ENCODE data around the gene SPSB4.

DNA sequence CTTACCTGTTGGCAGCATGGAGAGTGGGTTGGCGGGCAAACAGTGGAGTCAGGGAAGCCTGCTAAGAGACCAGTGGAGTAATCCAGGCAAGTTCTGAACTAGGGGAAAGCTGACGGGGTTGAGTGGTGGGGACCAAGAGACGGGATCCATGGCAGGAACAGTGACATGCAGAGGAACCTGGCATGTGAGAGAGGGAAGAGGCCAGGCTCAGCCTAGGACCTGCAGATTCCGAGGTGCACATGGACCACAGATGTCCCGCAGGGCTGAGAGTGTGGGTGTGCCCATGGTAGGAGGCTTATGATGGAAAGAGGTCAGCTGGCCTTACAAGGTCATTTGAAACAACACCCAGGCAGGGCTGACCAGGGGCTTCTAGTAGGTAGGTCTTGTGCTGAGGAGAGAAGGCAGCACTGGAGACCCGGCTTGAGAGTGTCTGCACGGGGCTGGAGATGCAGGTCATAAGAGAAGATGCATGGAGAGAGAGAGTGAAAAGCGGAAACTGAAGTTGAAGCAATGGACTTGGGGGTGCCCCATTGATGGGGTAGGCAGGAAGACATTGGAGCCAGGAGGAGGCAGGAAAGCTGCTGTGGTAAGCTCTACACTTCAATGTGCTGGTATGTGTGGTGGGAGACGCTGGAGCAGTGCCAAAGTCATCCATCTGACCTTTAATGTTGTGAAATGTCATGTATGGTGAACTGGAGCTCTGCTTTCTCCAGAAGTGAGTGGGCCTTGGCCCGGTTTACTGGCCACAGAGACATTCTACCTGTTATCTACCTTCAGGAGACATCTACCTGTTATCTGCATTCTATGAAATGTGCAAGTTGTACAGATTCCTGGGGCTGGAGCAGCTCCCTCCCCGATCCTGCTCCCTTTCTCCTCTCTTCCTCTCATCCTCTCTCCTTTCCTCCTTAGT, 4.6 kb downstream of the SPSB4 start:
- TF ChIP-seq, protein P1, sequence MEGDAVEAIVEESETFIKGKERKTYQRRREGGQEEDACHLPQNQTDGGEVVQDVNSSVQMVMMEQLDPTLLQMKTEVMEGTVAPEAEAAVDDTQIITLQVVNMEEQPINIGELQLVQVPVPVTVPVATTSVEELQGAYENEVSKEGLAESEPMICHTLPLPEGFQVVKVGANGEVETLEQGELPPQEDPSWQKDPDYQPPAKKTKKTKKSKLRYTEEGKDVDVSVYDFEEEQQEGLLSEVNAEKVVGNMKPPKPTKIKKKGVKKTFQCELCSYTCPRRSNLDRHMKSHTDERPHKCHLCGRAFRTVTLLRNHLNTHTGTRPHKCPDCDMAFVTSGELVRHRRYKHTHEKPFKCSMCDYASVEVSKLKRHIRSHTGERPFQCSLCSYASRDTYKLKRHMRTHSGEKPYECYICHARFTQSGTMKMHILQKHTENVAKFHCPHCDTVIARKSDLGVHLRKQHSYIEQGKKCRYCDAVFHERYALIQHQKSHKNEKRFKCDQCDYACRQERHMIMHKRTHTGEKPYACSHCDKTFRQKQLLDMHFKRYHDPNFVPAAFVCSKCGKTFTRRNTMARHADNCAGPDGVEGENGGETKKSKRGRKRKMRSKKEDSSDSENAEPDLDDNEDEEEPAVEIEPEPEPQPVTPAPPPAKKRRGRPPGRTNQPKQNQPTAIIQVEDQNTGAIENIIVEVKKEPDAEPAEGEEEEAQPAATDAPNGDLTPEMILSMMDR (IDR thresholded peaks at IDR 0.05; ENCODE audit: control extremely low read depth in 1 of 3, insufficient read depth in 1 of 3, low read depth in 1 of 3, low read length in 3 of 3), result no peak
- TF ChIP-seq POLR2AphosphoS5 (IDR thresholded peaks at IDR 0.05; ENCODE audit: low read depth, low read length) (no peak), BACH1 (IDR thresholded peaks at IDR 0.05; ENCODE audit: low read length) (no peak), POLR2A (IDR thresholded peaks at IDR 0.05; ENCODE audit: control extremely low read depth in 1 of 2, low read depth in 2 of 2, low read length in 2 of 2) (no peak), POU5F1 (IDR thresholded peaks at IDR 0.05; ENCODE audit: low read depth, low read length) (no peak), TCF12 (IDR thresholded peaks at IDR 0.05; ENCODE audit: low read depth, low read length) (no peak), SP2 (IDR thresholded peaks at IDR 0.05; ENCODE audit: low read length) (no peak), SIRT6 (IDR thresholded peaks at IDR 0.05; ENCODE audit: low read length) (no peak), SP4 (IDR thresholded peaks at IDR 0.05; ENCODE audit: low read length) (no peak)

Measured in H1 (cell line).